Measurements from ENCODE around the gene DGKA. TPM values are rescaled to one million over a fixed set of nuclear protein-coding genes. Genes with fewer than 3 reads are reported as not detected.

DGKA gene
- total RNA-seq, 1 donor from 2014 or later = 70.1 TPM

- peak overlapping the region; percentile 20 for H3K27ac Mint-ChIP-seq (ENCODE audit: unreplicated experiment)
These were observed 11.1 kb downstream of the DGKA start for GRCh38 chr12:55942055-55942454.

GRCh38 chr12:55942577-55943136 lies 11.7 kb downstream of the DGKA start:
- no peak overlapping the region for H3K27ac Mint-ChIP-seq (ENCODE audit: unreplicated experiment)
- no peak for DNase-seq (ENCODE audit: extremely low spot score, unreplicated experiment)
- H3K9me3 Mint-ChIP-seq (ENCODE audit: unreplicated experiment) = no peaks in the 10 kb centered on the region
- H3K4me1 Mint-ChIP-seq (ENCODE audit: unreplicated experiment) = peaks cover 5% of the 10 kb centered on the region
- peaks cover 37% of the 10 kb centered on the region for H3K36me3 Mint-ChIP-seq (ENCODE audit: unreplicated experiment)
- no peak for TF ChIP-seq CTCF (IDR thresholded peaks at IDR 0.05)
- no peaks in the 10 kb centered on the region for H3K27me3 Mint-ChIP-seq (ENCODE audit: unreplicated experiment)
- no peak overlapping the region for H3K4me3 Mint-ChIP-seq (ENCODE audit: unreplicated experiment)

More at GRCh38 chr12:55942055-55942454, 11.1 kb downstream of the DGKA start:
- Mint-ChIP-seq H3K4me1 (ENCODE audit: unreplicated experiment) (peaks cover 5% of the 10 kb centered on the region), H3K9me3 (ENCODE audit: unreplicated experiment) (no peaks in the 10 kb centered on the region), H3K27me3 (ENCODE audit: unreplicated experiment) (no peaks in the 10 kb centered on the region), H3K36me3 (ENCODE audit: unreplicated experiment) (peaks cover 33% of the 10 kb centered on the region), H3K4me3 (ENCODE audit: unreplicated experiment) (no peak overlapping the region)
- no peak for TF ChIP-seq CTCF (IDR thresholded peaks at IDR 0.05)
- no peak for DNase-seq (ENCODE audit: extremely low spot score, unreplicated experiment)

GRCh38 chr12:55946553-55946952 lies 15.6 kb downstream of the DGKA start:
- no peak for TF ChIP-seq CTCF (IDR thresholded peaks at IDR 0.05)
- H3K4me1 Mint-ChIP-seq (ENCODE audit: unreplicated experiment) = no peaks in the 10 kb centered on the region
- H3K4me3 Mint-ChIP-seq (ENCODE audit: unreplicated experiment) = no peak overlapping the region
- H3K27me3 Mint-ChIP-seq (ENCODE audit: unreplicated experiment) = no peaks in the 10 kb centered on the region
- DNase-seq (ENCODE audit: extremely low spot score, unreplicated experiment) = no peak
- no peak overlapping the region for H3K27ac Mint-ChIP-seq (ENCODE audit: unreplicated experiment)
- H3K9me3 Mint-ChIP-seq (ENCODE audit: unreplicated experiment) = no peaks in the 10 kb centered on the region
- peaks cover 39% of the 10 kb centered on the region for H3K36me3 Mint-ChIP-seq (ENCODE audit: unreplicated experiment)

- TF ChIP-seq CTCF (IDR thresholded peaks at IDR 0.05) = no peak
- no peaks in the 10 kb centered on the region for H3K9me3 Mint-ChIP-seq (ENCODE audit: unreplicated experiment)
- H3K27ac Mint-ChIP-seq (ENCODE audit: unreplicated experiment) = no peak overlapping the region
- H3K4me3 Mint-ChIP-seq (ENCODE audit: unreplicated experiment) = no peak overlapping the region
- H3K27me3 Mint-ChIP-seq (ENCODE audit: unreplicated experiment) = no peaks in the 10 kb centered on the region
- H3K4me1 Mint-ChIP-seq (ENCODE audit: unreplicated experiment) = no peaks in the 10 kb centered on the region
- H3K36me3 Mint-ChIP-seq (ENCODE audit: unreplicated experiment) = peaks cover 23% of the 10 kb centered on the region
- DNase-seq (ENCODE audit: extremely low spot score, unreplicated experiment) = no peak
These were observed 24.4 kb downstream of the DGKA start for GRCh38 chr12:55955344-55955743.

GRCh38 chr12:55955800-55956508 lies 25.0 kb downstream of the DGKA start:
- Mint-ChIP-seq H3K4me1 (ENCODE audit: unreplicated experiment) (no peaks in the 10 kb centered on the region), H3K36me3 (ENCODE audit: unreplicated experiment) (peaks cover 23% of the 10 kb centered on the region), H3K4me3 (ENCODE audit: unreplicated experiment) (no peak overlapping the region), H3K27ac (ENCODE audit: unreplicated experiment) (no peak overlapping the region), H3K27me3 (ENCODE audit: unreplicated experiment) (no peaks in the 10 kb centered on the region), H3K9me3 (ENCODE audit: unreplicated experiment) (no peaks in the 10 kb centered on the region)
- no peak for TF ChIP-seq CTCF (IDR thresholded peaks at IDR 0.05)
- no peak for DNase-seq (ENCODE audit: extremely low spot score, unreplicated experiment)

Measured in osteocyte (in vitro differentiated cells).